Dedifferentiated amniotic fluid mesenchymal stem cell (primary cell): ENCODE data around the gene ANTKMT.

Experiments used
- DNase-seq: peaks from one replicate; pipeline ENCODE4 v3.0.0-alpha.2; 2016; ENCODE audit errors: extremely low spot score

Gene ANTKMT

DNA sequence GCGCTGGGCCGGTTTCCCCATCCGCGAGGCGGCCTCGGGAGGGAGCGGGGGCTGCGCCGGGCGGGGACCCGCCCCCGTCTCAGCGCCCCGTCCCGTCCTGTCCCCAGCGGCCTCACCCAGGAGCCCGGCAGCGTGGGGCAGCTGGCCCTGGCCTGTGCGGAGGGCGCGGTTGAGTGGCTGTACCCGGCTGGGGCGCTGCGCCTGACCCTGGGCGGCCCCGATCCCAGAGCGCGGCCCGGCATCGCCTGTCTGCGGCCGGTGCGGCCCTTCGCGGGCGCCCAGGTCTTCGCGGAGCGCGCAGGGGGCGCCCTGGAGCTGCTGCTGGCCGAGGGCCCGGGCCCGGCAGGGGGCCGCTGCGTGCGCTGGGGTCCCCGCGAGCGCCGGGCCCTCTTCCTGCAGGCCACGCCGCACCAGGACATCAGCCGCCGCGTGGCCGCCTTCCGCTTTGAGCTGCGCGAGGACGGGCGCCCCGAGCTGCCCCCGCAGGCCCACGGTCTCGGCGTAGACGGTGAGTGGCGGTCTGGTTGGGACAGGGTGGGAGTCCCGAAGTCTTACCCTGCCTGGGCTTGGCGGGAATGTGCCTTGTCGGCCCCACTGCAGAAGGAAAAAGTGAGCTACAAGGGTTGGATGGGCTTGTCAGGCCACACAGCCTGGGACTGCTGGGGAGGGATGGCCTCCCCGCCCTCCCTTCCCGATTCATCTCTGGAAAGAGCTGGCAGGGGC is 5.3 kb upstream of the ANTKMT start:
- no peak for DNase-seq

DNA sequence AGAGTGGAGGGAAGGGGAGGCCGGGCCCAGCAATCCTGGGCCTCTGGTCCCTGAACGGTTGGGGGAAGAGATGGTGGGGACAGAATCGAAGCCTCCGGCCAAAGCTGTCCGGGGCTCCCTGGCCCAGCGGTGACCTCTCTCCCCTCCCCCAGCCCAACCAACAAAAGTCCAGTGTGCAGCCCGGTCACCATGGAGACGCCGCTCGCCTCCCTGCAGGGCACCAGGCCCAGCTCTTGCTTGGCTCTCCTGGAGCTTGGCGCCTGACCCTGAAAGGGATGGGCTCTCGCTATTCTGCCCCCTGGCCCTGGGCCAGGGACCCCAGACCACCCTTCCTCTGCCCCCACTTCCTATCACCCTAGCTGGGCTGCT is 4.8 kb upstream of the ANTKMT start:
- DNase-seq = no peak

DNA sequence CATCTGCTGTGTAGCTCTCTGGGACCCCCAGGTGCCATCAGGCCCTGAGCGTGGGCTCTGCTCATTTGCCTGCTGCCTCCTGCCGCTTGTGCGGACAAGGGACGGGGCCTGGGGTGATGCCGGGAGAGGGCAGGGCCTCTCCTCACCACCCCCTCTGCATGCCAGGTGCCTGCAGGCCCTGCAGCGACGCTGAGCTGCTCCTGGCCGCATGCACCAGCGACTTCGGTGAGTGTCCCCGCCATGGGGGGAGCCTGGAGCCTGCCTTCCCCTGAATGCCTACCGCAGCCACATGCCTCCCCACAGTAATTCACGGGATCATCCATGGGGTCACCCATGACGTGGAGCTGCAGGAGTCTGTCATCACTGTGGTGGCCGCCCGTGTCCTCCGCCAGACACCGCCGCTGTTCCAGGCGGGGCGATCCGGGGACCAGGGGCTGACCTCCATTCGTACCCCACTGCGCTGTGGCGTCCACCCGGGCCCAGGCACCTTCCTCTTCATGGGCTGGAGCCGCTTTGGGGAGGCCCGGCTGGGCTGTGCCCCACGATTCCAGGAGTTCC is 4.1 kb upstream of the ANTKMT start:
- no peak for DNase-seq

GRCh38 chr16:717450-718245 is 3.3 kb upstream of the ANTKMT start:
- no peak for DNase-seq

DNA sequence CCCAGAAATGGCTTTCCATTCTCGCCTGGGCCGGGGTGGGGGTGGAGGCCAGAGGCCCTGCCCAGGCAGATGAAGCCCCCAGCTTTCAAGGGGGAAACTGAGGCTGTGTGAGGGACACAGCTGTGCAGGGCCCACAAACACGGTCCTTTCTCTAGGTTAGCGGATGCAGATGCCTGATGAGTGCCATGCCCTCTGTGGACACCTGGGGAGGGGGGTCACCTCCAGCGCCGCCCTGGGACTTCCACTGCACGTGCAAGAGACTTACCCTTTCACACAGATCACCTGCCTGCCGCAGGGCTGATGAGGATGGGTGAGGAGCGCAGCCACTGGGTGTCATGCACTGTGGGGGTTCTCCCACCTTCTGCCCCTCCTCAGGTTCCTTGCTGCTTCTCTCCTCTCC is 2.6 kb upstream of the ANTKMT start:
- DNase-seq = no peak

DNA sequence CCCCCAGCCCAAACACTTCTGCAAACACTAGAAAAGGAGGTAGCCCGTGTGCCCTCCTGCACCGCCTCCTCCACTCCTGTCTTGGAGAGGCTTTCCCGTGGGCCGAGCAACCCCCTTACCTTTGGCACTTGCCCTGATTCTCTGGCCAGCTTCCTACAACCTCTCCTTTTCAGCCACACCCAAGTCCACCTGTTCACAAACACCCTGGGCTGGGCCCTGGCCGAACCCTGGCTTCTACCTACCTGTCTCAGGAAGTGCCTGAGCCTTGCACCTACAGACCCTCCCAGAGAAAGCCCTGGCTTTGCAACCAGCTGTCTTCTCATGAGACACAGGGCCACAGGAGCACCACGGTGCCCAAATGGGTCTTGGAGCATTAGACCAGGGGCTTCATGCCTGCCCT is 2.0 kb upstream of the ANTKMT start:
- DNase-seq = no peak

DNA sequence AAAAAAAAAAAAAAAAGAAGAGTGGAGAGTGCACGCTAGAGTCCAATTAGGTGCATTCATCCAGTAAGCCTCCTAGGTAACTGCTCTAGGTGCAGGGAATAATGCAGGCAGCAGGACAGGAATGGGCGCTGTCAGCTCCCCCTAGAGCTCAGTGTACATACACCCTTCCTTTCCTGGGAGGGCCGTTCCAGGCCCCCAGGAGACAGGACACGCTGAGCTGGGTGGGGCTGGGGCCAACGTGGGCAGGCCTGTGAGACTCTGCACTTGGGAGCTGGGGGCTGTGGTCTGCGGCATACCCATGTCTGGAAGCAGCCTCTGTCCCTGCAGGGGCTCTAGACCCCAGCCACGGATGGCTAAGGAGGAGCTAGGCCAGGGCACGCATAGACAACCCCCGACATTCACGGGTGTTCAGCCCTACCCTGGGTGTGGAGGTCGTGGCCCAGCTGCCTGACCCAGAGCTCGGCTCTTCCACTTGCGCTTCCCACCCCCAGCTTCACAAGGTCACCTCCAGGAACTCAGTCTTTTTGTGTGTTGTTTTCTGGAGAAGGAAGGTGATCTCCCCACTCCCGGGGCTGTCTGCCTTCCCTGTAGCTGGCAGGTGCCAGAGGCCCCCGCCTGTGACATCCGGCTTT is 1.0 kb upstream of the ANTKMT start:
- DNase-seq = no peak

DNA sequence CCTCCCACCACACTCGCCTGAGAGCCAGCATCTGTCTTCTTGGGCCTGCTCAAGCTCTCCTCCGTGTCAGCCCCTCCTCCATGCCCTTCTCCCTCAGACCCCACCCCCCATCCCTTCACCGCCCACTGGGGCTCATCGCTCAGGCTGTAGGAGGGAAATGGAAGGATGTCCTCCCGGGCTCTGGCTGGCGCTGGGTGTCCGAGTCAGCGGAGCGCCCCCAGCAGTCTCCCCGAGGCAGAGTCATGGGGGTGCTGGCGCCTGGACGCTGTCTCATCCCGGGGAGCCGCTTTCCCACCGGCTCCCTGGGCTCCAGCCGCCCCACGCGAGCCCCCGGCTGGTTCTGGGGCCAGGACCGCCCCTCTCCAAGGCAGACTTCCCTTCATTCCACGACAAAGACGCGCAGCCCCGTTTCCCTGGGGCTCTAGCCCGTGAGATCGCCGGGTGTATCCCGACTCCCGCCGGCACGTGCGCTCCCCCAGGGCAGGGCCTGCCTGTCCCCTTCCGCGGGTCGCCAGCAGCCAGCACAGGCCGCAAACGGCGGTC is 428 bp upstream of the ANTKMT start:
- peak; percentile 19 for DNase-seq

DNA sequence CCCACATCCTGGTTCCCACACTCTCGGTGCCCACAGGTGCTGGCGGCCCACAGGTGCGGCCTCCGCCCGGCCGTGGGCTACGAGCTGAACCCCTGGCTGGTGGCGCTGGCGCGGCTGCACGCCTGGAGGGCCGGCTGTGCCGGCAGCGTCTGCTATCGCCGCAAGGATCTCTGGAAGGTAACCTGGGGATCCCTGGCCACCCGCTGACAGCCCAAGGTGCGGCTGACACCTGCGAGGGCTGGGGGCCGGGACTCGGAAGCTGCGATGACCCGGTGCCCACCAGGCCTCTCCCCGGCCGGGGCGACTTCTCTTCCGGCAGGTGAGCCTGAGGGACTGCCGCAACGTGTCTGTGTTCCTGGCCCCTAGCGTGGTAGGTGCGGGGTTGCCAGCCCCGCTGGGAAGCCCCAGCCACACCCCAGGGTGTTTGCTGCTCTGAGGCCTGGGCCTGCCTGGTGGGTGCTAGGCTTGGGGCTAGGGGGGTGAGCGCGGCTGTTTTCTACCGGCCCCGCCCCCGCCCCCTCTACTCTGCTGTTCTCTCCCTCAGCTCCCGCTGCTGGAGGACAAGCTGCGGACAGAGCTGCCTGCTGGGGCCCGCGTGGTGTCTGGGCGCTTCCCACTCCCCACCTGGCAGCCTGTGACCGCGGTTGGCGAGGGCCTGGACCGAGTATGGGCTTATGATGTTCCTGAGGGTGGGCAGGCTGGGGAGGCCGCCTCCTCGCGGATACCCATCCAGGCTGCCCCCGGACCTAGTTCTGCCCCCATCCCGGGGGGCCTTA is 1.0 kb downstream of the ANTKMT start:
- DNase-seq = no peak

DNA sequence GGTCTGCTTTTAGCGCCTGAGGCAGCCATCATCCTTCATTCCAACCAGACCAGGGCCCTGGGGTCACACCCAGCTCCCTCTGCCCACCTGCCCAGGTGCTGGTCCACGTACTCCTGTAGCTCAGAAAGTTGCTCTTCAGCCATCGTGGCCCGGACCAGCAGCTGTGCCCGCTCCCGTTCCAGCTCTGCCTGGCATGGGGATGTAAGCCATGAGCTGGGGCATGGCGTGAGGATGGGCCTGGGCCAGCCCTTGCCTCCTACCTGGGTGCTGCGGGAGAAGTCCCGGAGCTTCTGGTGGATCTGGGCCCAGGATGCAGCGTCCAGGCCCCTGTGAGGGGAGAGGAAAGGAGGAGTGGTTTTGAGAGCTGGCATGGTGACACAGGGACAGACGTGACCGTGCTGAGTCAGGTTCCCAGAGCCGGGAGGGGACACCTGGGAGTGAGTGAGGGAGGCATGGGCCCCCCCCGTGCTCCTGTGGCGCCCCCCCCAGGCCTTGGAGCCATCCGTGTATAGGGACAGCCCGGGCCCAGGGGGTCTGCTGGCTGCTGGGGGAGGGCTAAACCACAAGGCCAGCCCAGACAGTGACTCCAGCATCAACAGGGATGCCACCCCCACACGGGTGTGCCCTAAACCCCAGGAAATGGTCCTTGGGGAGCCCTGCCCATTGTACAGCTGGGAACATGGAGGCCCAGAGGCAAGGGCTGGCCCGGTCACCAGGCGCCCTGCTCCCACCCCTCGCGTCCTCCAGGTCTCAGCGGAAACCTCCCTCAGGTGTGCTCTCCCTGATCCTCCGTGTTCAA is 2.1 kb downstream of the ANTKMT start:
- DNase-seq = no peak

GRCh38 chr16:723695-724094 is 2.7 kb downstream of the ANTKMT start:
- no peak for DNase-seq

- DNase-seq = no peak
Observed at GRCh38 chr16:724188-725040, 3.5 kb downstream of the ANTKMT start.

DNA sequence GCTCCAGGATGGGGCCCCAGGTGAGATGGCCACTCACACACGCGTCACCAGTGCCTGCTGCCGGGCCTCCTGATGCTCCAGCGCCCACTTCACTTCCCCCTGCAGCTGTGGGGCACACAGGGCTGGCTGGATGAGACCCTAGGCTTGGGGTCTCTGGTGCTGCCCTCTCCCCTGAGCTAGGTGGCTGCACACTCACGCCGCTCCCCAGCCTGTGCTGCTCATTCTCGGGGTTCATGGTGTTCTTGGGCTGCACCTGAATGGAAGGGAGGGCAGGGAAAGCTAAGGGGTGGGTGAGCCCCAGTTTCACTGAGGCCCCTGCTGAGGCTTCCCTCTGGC is 4.1 kb downstream of the ANTKMT start:
- no peak for DNase-seq

- DNase-seq = no peak
Observed at GRCh38 chr16:725463-726187, 4.7 kb downstream of the ANTKMT start.

DNA sequence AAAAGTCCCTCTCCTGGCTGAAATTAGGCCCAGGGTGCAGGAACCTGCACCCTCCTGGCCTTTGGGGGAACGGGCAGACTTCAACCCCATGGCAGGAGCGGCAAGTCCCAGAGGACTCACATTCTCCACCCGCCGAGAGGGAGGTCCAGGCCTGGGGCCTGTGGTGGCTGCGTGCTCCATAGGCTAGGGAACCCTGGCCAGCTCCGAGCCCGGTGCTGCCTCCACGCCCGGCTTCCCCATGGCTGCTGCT is 5.2 kb downstream of the ANTKMT start:
- DNase-seq = no peak

GRCh38 chr16:726438-727290 is 5.7 kb downstream of the ANTKMT start, which contains the start of the genes CCDC78 and HAGHL:
Gene CCDC78, minus strand, starts transcription at chr16:726443. Its CDS starts 76 bp downstream, at chr16:726367.
Gene HAGHL, plus strand, starts transcription at chr16:727106. Its CDS starts 404 bp downstream, at chr16:727510.
- no peak for DNase-seq

DNA sequence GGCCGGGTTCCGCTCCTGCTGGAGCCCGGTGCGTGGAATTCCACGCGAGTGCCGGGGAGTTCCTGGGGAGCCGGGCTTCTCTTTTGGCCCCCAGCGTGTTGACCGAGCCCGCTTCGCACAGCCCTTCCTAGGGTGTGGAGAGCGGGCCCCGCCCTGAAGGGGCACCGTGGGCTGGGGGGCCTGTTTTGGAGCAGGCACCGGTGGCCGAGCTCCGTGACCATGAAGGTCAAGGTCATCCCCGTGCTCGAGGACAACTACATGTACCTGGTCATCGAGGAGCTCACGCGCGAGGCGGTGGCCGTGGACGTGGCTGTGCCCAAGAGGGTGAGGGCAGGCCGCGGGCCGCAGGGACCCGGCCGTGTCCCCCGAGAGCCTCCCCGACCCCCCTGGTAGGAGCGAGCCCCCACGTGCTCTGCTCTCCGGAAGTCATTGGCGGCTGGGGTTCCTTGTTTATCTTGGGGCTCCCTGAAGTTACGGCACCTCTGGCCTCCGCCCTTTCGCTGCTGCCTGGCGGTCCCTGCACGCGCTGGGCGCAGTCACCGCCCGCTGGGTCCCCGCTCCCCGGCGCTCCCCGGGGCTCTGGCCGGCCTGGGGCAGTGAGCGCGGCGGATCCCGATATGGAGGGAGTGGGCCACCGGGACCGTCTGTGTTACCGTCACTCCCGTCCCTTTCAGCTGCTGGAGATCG is 6.5 kb downstream of the ANTKMT start:
- no peak for DNase-seq
